ENCODE data around the gene SLC41A2. TPM values are rescaled to one million over a fixed set of nuclear protein-coding genes. Genes with fewer than 3 reads are reported as not detected.
"Not testable (repeated sequence)": the region's sequence is repeated elsewhere in the genome, so short reads cannot be mapped to it uniquely, and the experiment has no call there.

The SLC41A2 gene
- total RNA-seq, 4 donors from 2014 or later: 22.4 to 27.8 (median 23.9) TPM

GRCh38 chr12:104986022-104986941 lies 28.2 kb upstream of the SLC41A2 start, which contains the start of gene NOPCHAP1:
NOPCHAP1 (plus strand) TSS chr12:104986316; CDS start chr12:104986353, 37 bp downstream.
- intact Hi-C loops (cut with DNase I): loop anchor here (5.0 kb wide), 1 partner anchor 66 kb away; no protein-coding TSS in a partner anchor
- peak; percentile 98 for DNase-seq (ENCODE audit: extremely low spot score)
- TF ChIP-seq CTCF (IDR thresholded peaks at IDR 0.05) (no peak), POLR2A (IDR thresholded peaks at IDR 0.05; ENCODE audit: low read depth) (no peak), EP300 (IDR thresholded peaks at IDR 0.05) (no peak), POLR2AphosphoS5 (IDR thresholded peaks at IDR 0.05) (peak; percentile 80 to 86)

GRCh38 chr12:104985206-104985605 lies 27.1 kb upstream of the SLC41A2 start:
- peak overlapping the region in 1 of 4 donors; percentile 96 for H3K4me3 ChIP-seq
- intact Hi-C loops (cut with DNase I): loop anchor here (5.0 kb wide), 1 partner anchor 67 kb away; no protein-coding TSS in a partner anchor
- 86% methylated on average over 4 of the region's 4 CpGs for WGBS

More at GRCh38 chr12:104986022-104986941, 28.2 kb upstream of the SLC41A2 start, which contains the start of gene NOPCHAP1:
- Histone ChIP-seq H3K9me3 (no peaks in the 10 kb centered on the region), H3K4me3 (peak within 1 kb of the TSS; percentile 74 to 96 (median 92)), H3K36me3 (peaks cover 0 to 26% (median 5%) of the 10 kb centered on the region in 4 donors), H3K27ac (replicated peaks in 1 of 4) (peak within 1 kb of the TSS; percentile 71 to 84 (median 76)), H3K4me1 (peaks cover 14 to 25% (median 21%) of the 10 kb centered on the region in 4 donors), H3K27me3 (no peaks in the 10 kb centered on the region)
- WGBS: under 1% methylated on average over 25 of the region's 59 CpGs

GRCh38 chr12:104977688-104978087 lies 19.6 kb upstream of the SLC41A2 start:
- intact Hi-C loops (cut with DNase I); H3K4me1 ChIP-seq; H3K27me3 ChIP-seq; H3K9me3 ChIP-seq; H3K36me3 ChIP-seq; DNase-seq (ENCODE audit: extremely low spot score); H3K27ac ChIP-seq (replicated peaks in 1 of 4); H3K4me3 ChIP-seq: not testable (repeated sequence)
- WGBS: 95% methylated on average over 14 of the region's 15 CpGs

More at GRCh38 chr12:104985206-104985605, 27.1 kb upstream of the SLC41A2 start:
- H3K27me3 ChIP-seq: no peaks in the 10 kb centered on the region
- DNase-seq (ENCODE audit: extremely low spot score): no peak
- TF ChIP-seq EP300 (IDR thresholded peaks at IDR 0.05) (no peak), POLR2A (IDR thresholded peaks at IDR 0.05; ENCODE audit: low read depth) (no peak), POLR2AphosphoS5 (IDR thresholded peaks at IDR 0.05) (no peak), CTCF (IDR thresholded peaks at IDR 0.05) (no peak)
- no peaks in the 10 kb centered on the region for H3K9me3 ChIP-seq
- no peak overlapping the region for H3K27ac ChIP-seq (replicated peaks in 1 of 4)
- peaks cover 14 to 25% (median 21%) of the 10 kb centered on the region in 4 donors for H3K4me1 ChIP-seq
- H3K36me3 ChIP-seq: peaks cover 0 to 16% (median 3%) of the 10 kb centered on the region in 4 donors

GRCh38 chr12:104976703-104977102 lies 18.6 kb upstream of the SLC41A2 start:
- Histone ChIP-seq H3K36me3 (no peaks in the 10 kb centered on the region), H3K4me3 (no peak overlapping the region), H3K9me3 (no peaks in the 10 kb centered on the region), H3K4me1 (no peaks in the 10 kb centered on the region), H3K27ac (replicated peaks in 1 of 4) (no peak overlapping the region), H3K27me3 (no peaks in the 10 kb centered on the region)
- intact Hi-C loops (cut with DNase I): no loop called here
- 83% methylated on average over 7 of the region's 8 CpGs for WGBS
- TF ChIP-seq POLR2AphosphoS5 (IDR thresholded peaks at IDR 0.05): no peak
- TF ChIP-seq CTCF (IDR thresholded peaks at IDR 0.05): no peak
- no peak for TF ChIP-seq EP300 (IDR thresholded peaks at IDR 0.05)
- no peak for TF ChIP-seq POLR2A (IDR thresholded peaks at IDR 0.05; ENCODE audit: low read depth)
- DNase-seq (ENCODE audit: extremely low spot score): no peak
